Fibroblast of skin of right quadriceps (primary cell): ENCODE measurements around the gene MTOR.
"Not testable (repeated sequence)": the region's sequence is repeated elsewhere in the genome, so short reads cannot be mapped to it uniquely, and the experiment has no call there.

Experiments used
- DNase-seq: peaks from one replicate; pipeline ENCODE4 v3.0.0-alpha.2; 2013

MTOR gene

GRCh38 chr1:11214698-11215380 lies 47.5 kb downstream of the MTOR start:
- no peak for DNase-seq

- no peak for DNase-seq
These were observed 50.3 kb downstream of the MTOR start for GRCh38 chr1:11211925-11212587.

- no peak for DNase-seq
These were observed 50.9 kb downstream of the MTOR start for GRCh38 chr1:11211461-11211860.

- DNase-seq = no peak
These were observed 54.3 kb downstream of the MTOR start for GRCh38 chr1:11207898-11208611.

- no peak for DNase-seq
These were observed 57.8 kb downstream of the MTOR start for GRCh38 chr1:11204396-11205190.

- DNase-seq = no peak
These were observed 63.3 kb downstream of the MTOR start for GRCh38 chr1:11198851-11199594.

- no peak for DNase-seq
These were observed 64.1 kb downstream of the MTOR start for GRCh38 chr1:11198257-11198656.

- DNase-seq = no peak
These were observed 65.0 kb downstream of the MTOR start for GRCh38 chr1:11197359-11197758.

GRCh38 chr1:11196945-11197344 lies 65.4 kb downstream of the MTOR start:
- no peak for DNase-seq

GRCh38 chr1:11194407-11195176 lies 67.8 kb downstream of the MTOR start:
- no peak for DNase-seq

GRCh38 chr1:11193376-11193775 lies 69.0 kb downstream of the MTOR start:
- no peak for DNase-seq

GRCh38 chr1:11188858-11189451 lies 73.4 kb downstream of the MTOR start, which contains the start of gene ANGPTL7:
Gene ANGPTL7, plus strand, starts transcription at chr1:11189355. Its CDS starts 225 bp downstream, at chr1:11189580.
- DNase-seq = no peak

GRCh38 chr1:11188381-11188780 lies 74.0 kb downstream of the MTOR start:
- DNase-seq = no peak

- DNase-seq = no peak
These were observed 74.4 kb downstream of the MTOR start for GRCh38 chr1:11187931-11188330.

- DNase-seq = no peak
These were observed 74.9 kb downstream of the MTOR start for GRCh38 chr1:11187494-11187893.

- DNase-seq = no peak
These were observed 75.4 kb downstream of the MTOR start for GRCh38 chr1:11187000-11187399.

- DNase-seq = no peak
These were observed 77.4 kb downstream of the MTOR start for GRCh38 chr1:11184973-11185372.

GRCh38 chr1:11182884-11183283 lies 79.5 kb downstream of the MTOR start:
- no peak for DNase-seq

- peak; percentile 57 for DNase-seq
These were observed 82.0 kb downstream of the MTOR start for GRCh38 chr1:11180342-11180744.

- not testable (repeated sequence) for DNase-seq
These were observed 82.6 kb downstream of the MTOR start for GRCh38 chr1:11179749-11180148.

GRCh38 chr1:11179125-11179524 lies 83.2 kb downstream of the MTOR start:
- DNase-seq = no peak
